HPDE6-E6E7 (cell line): Measurements from ENCODE around the gene RGS9.

Experiments used
- DNase-seq: peaks from one replicate; pipeline ENCODE4 v3.0.0; 2011; ENCODE audit warnings: missing footprints; ENCODE audit errors: extremely low spot score

Gene RGS9

GRCh38 chr17:65259696-65260485 lies 122.7 kb downstream of the RGS9 start:
- DNase-seq = no peak

DNA sequence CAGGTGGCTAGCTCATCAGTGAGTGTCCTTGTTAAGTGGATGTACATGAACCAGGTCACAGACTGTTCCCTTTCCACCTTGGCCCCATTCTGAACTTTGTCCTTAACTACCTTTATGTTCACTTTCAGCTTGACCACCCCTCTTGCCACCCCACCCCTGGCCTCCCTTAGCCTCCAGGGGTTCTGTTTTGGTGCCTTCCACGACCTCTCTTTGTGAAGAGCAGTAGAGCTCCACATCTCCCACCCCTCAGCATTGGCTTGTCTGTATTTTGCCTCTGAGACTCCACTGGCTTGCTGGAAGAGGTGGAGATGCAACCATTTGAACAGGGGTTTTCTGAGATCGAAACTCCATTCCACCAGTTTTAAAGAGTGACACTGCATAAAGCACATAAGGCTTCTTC lies 123.5 kb downstream of the RGS9 start:
- no peak for DNase-seq

DNA sequence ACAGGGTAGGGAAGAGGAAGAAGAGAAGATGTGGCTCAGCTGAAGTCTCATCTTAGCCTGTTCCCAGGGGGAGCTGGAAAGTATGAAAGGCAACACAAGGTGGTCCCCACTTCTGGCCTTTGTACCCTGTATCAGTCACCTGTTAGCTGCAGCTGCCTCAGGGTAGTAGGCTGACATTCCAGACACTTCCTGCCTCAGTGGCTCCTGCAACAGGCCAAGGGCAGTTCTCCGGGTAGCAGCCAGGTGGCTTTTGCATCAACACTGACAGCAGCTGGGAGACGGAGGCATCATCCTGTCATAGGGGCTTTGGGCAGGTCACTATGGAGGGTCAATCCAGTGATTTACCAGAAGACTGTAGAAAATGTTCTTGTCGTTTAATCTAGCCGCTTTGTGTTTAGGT lies 124.0 kb downstream of the RGS9 start:
- no peak for DNase-seq

DNA sequence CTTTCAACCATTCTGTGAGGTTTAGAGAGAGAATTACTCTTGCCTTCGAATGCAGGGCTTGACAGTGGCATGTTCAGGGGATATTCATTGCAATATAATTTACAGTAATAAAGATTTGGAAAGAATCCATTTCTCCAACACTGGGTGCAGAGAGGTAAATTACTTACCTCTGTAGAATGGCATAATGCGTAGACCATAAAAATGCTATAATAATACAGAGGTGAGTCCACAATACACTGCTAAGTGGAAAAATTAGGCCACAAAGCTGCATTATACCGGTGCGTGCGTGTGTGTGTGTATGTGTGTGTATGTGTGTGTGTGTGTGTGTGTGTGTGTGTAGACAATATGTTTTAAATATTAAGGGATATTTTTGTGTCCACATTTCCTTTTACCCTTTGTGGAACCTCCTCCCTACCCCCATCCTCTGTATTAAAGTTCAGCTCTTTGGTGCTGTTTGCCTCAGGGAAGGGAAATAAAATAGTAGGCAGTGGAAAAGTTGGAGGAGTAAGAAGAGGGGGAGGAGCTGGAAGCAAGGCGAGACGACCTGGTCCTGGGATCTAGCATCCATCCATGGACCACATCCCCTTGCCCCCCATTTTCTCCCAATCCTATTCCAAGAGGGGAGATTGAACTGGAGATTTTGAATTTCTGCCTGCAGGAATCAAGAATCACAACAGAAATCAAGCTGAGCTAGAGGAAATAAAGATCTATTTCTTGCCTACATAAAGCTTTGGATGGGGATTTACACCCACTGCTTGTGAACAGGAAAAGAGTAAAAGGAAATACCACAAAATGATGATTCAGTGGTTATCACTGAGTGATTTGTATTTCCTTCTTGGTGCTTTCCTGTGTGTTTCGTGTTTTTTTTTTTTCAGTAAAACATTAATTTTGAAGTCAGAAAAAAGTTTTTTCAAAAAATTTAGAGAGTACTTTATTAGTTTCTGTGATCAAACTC lies 124.8 kb downstream of the RGS9 start:
- no peak for DNase-seq

GRCh38 chr17:65265276-65265675 lies 128.1 kb downstream of the RGS9 start:
- DNase-seq = no peak

- DNase-seq = no peak
Observed at GRCh38 chr17:65268832-65269231, 131.7 kb downstream of the RGS9 start.

DNA sequence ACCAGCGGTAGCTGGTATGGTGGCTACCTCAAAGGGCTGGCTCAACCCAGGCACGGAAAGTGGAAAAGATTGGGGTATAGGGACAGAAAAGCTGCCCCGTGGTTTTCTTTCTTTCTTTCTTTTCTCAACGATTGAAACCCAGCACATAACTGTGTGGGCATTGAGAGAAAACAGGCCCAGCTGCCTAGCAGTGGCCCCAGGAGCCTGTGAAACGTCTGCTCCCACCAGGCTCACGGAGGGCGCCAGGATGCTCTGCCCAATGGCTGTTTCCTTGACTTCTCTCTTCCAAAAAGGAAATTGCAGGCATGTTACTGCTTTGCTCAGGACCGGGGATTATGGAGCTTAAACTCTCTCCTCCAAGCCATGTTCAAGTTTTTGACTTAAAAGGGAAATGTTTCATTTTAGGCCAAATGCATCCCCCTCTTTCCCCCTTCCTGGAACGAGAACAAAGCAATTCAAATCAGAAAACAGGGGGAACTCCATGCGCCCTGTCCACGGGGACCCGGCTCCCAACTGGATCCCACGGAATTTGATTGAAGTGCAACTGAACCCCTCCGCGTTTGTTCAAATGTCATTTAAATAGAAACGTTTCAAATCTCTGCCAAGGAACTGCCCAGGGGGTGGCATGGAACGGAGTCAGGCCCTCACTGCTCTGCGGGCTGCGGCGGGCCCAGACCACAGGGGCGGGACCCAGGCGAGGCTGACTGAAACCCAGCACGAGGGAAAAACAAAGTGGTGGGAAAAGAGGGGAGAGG lies 133.5 kb downstream of the RGS9 start:
- no peak for DNase-seq

GRCh38 chr17:65271296-65271695 lies 134.1 kb downstream of the RGS9 start:
- no peak for DNase-seq
